Uterus (tissue), 2 donors: Measurements from ENCODE around the gene SLC22A7.

ENCODE experiments used
- CTCF ChIP-seq, 4 experiments: fragments of 200-600 bp in 2 of 4; fragments of 450-650 bp in 2 of 4; sonication (generic) in 2 of 4; IDR thresholded peaks; one replicate each; pipeline ENCODE4 v1.5.1; 2016 to 2019; ENCODE audit warnings: antibody characterized with exemption in 4 of 4, mild to moderate bottlenecking in 2 of 4, moderate library complexity in 1 of 4
- POLR2A ChIP-seq, 2 donors: fragments of 450-650 bp; IDR thresholded peaks; one replicate each; pipeline ENCODE4 v1.6.1; 2016; ENCODE audit warnings: antibody characterized with exemption in 2 of 2, mild to moderate bottlenecking in 1 of 2, moderate library complexity in 1 of 2

- TF ChIP-seq CTCF (IDR thresholded peaks at IDR 0.05) (no peak), POLR2A (IDR thresholded peaks at IDR 0.05) (no peak)
Measured at GRCh38 chr6:43254846-43255245, 43.2 kb upstream of the SLC22A7 start.
